HEK293 (cell line): ENCODE results near the gene COL5A3.

Experiments used
- CTCF ChIA-PET: fragments of 350-600 bp; formaldehyde crosslinking; extraction: SDS; loops from one replicate; lab custom pipeline; 2021; ENCODE audit warnings: antibody characterized with exemption; lab: Yijun Ruan, JAX
- POLR2A ChIA-PET: fragments of 300-600 bp; formaldehyde crosslinking; extraction: SDS; loops from one replicate; lab custom pipeline; 2020; ENCODE audit warnings: antibody characterized with exemption, inconsistent platforms; lab: Yijun Ruan, JAX
- H3K27ac ChIP-seq: fragments of 200-500 bp; sonication (Bioruptor generic); 2 replicates; pipeline ENCODE4 v1.5.1; 2014; ENCODE audit warnings: low read depth, low read length, control low read depth, inconsistent platforms; ENCODE audit errors: extremely low read depth
- H3K36me3 ChIP-seq, 2 experiments: fragments of 200-500 bp in 1 of 2; sonication (Bioruptor generic) in 1 of 2; 1 replicate in 1 of 2; 2 replicates in 1 of 2; pipeline ENCODE4 v1.5.1; 2014 to 2017; ENCODE audit warnings: inconsistent platforms in 2 of 2, low read length in 2 of 2; ENCODE audit not compliant: control insufficient read depth in 2 of 2, insufficient read depth in 1 of 2
- H3K4me1 ChIP-seq: fragments of 200-500 bp; sonication (Bioruptor generic); 2 replicates; pipeline ENCODE4 v1.5.1; 2014; ENCODE audit warnings: mild to moderate bottlenecking, low read length, inconsistent platforms; ENCODE audit not compliant: control insufficient read depth, insufficient read depth
- H3K4me3 ChIP-seq: 2 replicates; pipeline ENCODE4 v1.5.1; 2011; ENCODE audit warnings: low read depth, mild to moderate bottlenecking, control low read depth, low read length, moderate library complexity
- H3K9me3 ChIP-seq: fragments of 200-500 bp; sonication (Bioruptor generic); 2 replicates; pipeline ENCODE4 v1.5.1; 2014; ENCODE audit warnings: low read depth, low read length, inconsistent platforms; ENCODE audit not compliant: control insufficient read depth, insufficient read depth
- HOXC10 ChIP-seq: sonication (generic); formaldehyde crosslinking; IDR thresholded peaks from 2 replicates; pipeline ENCODE4 v1.8.1; 2023; ENCODE audit warnings: mild to moderate bottlenecking, missing genetic modification reagents
- KLF10 ChIP-seq: fragments of 450-650 bp; IDR thresholded peaks from 2 replicates; pipeline ENCODE4 v1.5.1; 2018; ENCODE audit warnings: missing biosample characterization, mild to moderate bottlenecking, missing genetic modification characterization
- KLF7 ChIP-seq: fragments of 450-650 bp; formaldehyde crosslinking; IDR thresholded peaks from 2 replicates; pipeline ENCODE4 v1.5.1; 2016; ENCODE audit warnings: missing biosample characterization, missing genetic modification characterization, borderline replicate concordance
- KLF8 ChIP-seq: fragments of 450-650 bp; formaldehyde crosslinking; IDR thresholded peaks from 2 replicates; pipeline ENCODE4 v1.5.1; 2016; ENCODE audit warnings: missing biosample characterization, missing genetic modification characterization
- MZF1 ChIP-seq: fragments of 450-650 bp; formaldehyde crosslinking; IDR thresholded peaks from 2 replicates; pipeline ENCODE4 v1.5.1; 2017; ENCODE audit warnings: missing biosample characterization, missing genetic modification characterization, borderline replicate concordance
- REPIN1 ChIP-seq: fragments of 450-650 bp; formaldehyde crosslinking; IDR thresholded peaks from 2 replicates; pipeline ENCODE4 v1.5.1; 2017; ENCODE audit warnings: missing biosample characterization, missing genetic modification characterization, low read depth
- SP2 ChIP-seq: fragments of 450-650 bp; formaldehyde crosslinking; IDR thresholded peaks from 2 replicates; pipeline ENCODE4 v1.5.1; 2016; ENCODE audit warnings: missing biosample characterization, missing genetic modification characterization
- TRIM28 ChIP-seq: IDR thresholded peaks from 2 replicates; pipeline ENCODE4 v1.6.1; 2011; ENCODE audit warnings: low read length, control low read depth, borderline replicate concordance
- YY1 ChIP-seq: fragments of 450-650 bp; formaldehyde crosslinking; IDR thresholded peaks from 2 replicates; pipeline ENCODE4 v1.5.1; 2018; ENCODE audit warnings: missing biosample characterization, missing genetic modification characterization
- ZBTB17 ChIP-seq: fragments of 450-650 bp; formaldehyde crosslinking; IDR thresholded peaks from 2 replicates; pipeline ENCODE4 v1.5.1; 2016; ENCODE audit warnings: missing biosample characterization, missing genetic modification characterization
- ZBTB20 ChIP-seq: fragments of 450-650 bp; formaldehyde crosslinking; IDR thresholded peaks from 2 replicates; pipeline ENCODE4 v1.5.1; 2016; ENCODE audit warnings: missing biosample characterization, missing genetic modification characterization
- ZBTB21 ChIP-seq: fragments of 450-650 bp; formaldehyde crosslinking; IDR thresholded peaks from 2 replicates; pipeline ENCODE4 v1.5.1; 2017; ENCODE audit warnings: missing biosample characterization, missing genetic modification characterization
- ZFP41 ChIP-seq: fragments of 450-650 bp; formaldehyde crosslinking; IDR thresholded peaks from 2 replicates; pipeline ENCODE4 v1.5.1; 2016; ENCODE audit warnings: missing biosample characterization, missing genetic modification characterization, borderline replicate concordance
- ZNF140 ChIP-seq: fragments of 450-650 bp; formaldehyde crosslinking; IDR thresholded peaks from 2 replicates; pipeline ENCODE4 v1.5.1; 2016; ENCODE audit warnings: missing biosample characterization, missing genetic modification characterization
- ZNF169 ChIP-seq: fragments of 450-650 bp; formaldehyde crosslinking; IDR thresholded peaks from 2 replicates; pipeline ENCODE4 v1.5.1; 2016; ENCODE audit warnings: missing biosample characterization, missing genetic modification characterization
- ZNF19 ChIP-seq: fragments of 450-650 bp; formaldehyde crosslinking; IDR thresholded peaks from 2 replicates; pipeline ENCODE4; 2016; ENCODE audit warnings: missing biosample characterization, missing genetic modification characterization, low read depth
- ZNF221 ChIP-seq: fragments of 450-650 bp; formaldehyde crosslinking; IDR thresholded peaks from 2 replicates; pipeline ENCODE4 v1.5.1; 2017; ENCODE audit warnings: missing biosample characterization, missing genetic modification characterization, borderline replicate concordance
- ZNF280D ChIP-seq: fragments of 450-650 bp; formaldehyde crosslinking; IDR thresholded peaks from 2 replicates; pipeline ENCODE4 v1.5.1; 2016; ENCODE audit warnings: missing biosample characterization, missing genetic modification characterization
- ZNF350 ChIP-seq: fragments of 450-650 bp; formaldehyde crosslinking; IDR thresholded peaks from 2 replicates; pipeline ENCODE4 v1.5.0; 2017; ENCODE audit warnings: missing biosample characterization, mild to moderate bottlenecking, missing genetic modification characterization
- ZNF362 ChIP-seq: fragments of 450-650 bp; formaldehyde crosslinking; IDR thresholded peaks from 2 replicates; pipeline ENCODE4 v1.5.1; 2016; ENCODE audit warnings: missing biosample characterization, missing genetic modification characterization
- ZNF366 ChIP-seq: fragments of 450-650 bp; formaldehyde crosslinking; conservative IDR thresholded peaks from 2 replicates; pipeline ENCODE4 v1.5.1; 2016; ENCODE audit warnings: missing biosample characterization, missing genetic modification characterization
- ZNF391 ChIP-seq: fragments of 450-650 bp; formaldehyde crosslinking; IDR thresholded peaks from 2 replicates; pipeline ENCODE4 v1.5.1; 2016; ENCODE audit warnings: low read depth, missing biosample characterization, missing genetic modification characterization, borderline replicate concordance
- ZNF394 ChIP-seq: fragments of 450-650 bp; formaldehyde crosslinking; IDR thresholded peaks from 2 replicates; pipeline ENCODE4 v1.5.1; 2016; ENCODE audit warnings: missing biosample characterization, missing genetic modification characterization, mild to moderate bottlenecking, moderate library complexity, borderline replicate concordance
- ZNF48 ChIP-seq: fragments of 450-650 bp; formaldehyde crosslinking; IDR thresholded peaks from 2 replicates; pipeline ENCODE4 v1.5.1; 2016; ENCODE audit warnings: missing biosample characterization, missing genetic modification characterization
- ZNF558 ChIP-seq: fragments of 450-650 bp; formaldehyde crosslinking; IDR thresholded peaks from 2 replicates; pipeline ENCODE4 v1.5.1; 2016; ENCODE audit warnings: missing biosample characterization, missing genetic modification characterization
- ZNF621 ChIP-seq: fragments of 450-650 bp; formaldehyde crosslinking; IDR thresholded peaks from 2 replicates; pipeline ENCODE4 v1.5.1; 2017; ENCODE audit warnings: missing biosample characterization, missing genetic modification characterization
- ZNF624 ChIP-seq: fragments of 450-650 bp; formaldehyde crosslinking; IDR thresholded peaks from 2 replicates; pipeline ENCODE4 v1.5.1; 2017; ENCODE audit warnings: missing biosample characterization, missing genetic modification characterization
- ZNF658 ChIP-seq: fragments of 450-650 bp; formaldehyde crosslinking; IDR thresholded peaks from 2 replicates; pipeline ENCODE4; 2016; ENCODE audit warnings: missing biosample characterization, missing genetic modification characterization
- ZSCAN16 ChIP-seq: fragments of 450-650 bp; formaldehyde crosslinking; IDR thresholded peaks from 2 replicates; pipeline ENCODE4 v1.5.1; 2016; ENCODE audit warnings: missing biosample characterization, missing genetic modification characterization
- ZSCAN30 ChIP-seq: fragments of 450-650 bp; IDR thresholded peaks from 2 replicates; pipeline ENCODE4 v1.5.1; 2018; ENCODE audit warnings: missing biosample characterization, mild to moderate bottlenecking, missing genetic modification characterization, moderate library complexity
- TF ChIP-seq, protein P1 (sequence below): fragments of 450-650 bp; formaldehyde crosslinking; IDR thresholded peaks from 2 replicates; pipeline ENCODE4 v1.5.1; 2017; ENCODE audit warnings: missing biosample characterization, missing genetic modification characterization
- TF ChIP-seq, protein P2 (sequence below): fragments of 450-650 bp; formaldehyde crosslinking; IDR thresholded peaks from 2 replicates; pipeline ENCODE4 v1.5.0; 2017; ENCODE audit warnings: missing biosample characterization, missing genetic modification characterization, borderline replicate concordance

The COL5A3 gene

DNA sequence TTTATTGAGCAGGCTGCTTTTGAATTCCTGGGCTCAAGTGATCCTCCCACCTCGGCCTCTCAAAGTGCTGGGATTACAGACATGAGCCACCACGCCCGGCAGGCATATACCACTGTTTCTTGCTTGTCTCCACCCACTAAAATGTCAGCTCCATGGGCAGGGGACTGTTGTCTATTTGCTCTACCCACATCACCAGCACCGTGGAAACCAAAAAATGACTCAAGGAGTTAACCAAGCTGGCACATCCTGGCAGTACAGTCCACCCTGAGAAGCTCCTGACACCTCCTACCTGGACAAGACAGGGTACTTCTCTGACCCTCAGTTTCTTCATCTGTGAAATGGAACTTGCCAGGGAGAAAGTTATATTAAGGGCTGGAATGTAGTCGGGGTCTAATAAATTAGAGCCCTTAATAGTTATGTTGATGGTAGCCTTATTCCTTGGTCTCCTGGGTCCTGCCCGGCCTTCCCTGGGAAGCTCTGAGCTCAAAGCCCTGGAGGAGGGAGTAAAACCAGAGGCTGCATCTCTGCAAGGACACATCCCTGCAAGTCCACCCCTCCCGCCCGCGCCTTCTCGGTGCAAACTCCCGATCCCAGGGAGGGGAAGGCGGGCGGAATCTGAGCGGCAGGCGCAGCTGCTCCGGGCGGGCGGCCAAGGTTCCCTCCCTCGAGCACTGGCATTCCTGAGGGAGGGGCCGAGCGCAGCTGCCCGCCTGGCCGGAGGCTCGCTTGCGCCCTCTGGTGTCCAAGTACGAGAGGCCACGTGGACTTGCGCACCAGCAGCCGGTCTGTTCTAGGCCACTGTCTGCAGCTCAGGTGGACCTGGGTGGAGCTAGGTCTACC, 17.1 kb upstream of the COL5A3 start (continued):
- TF ChIP-seq ZNF19 (tag by site-specific recombination) (no peak), ZNF169 (no peak), ZNF350 (tag by site-specific recombination) (no peak), ZBTB21 (no peak; the same call in 1 of the 2 replicates), ZNF558 (tag by site-specific recombination) (no peak), ZBTB20 (tag by site-specific recombination) (no peak), ZNF362 (no peak), KLF8 (peak; percentile 92), ZNF658 (tag by site-specific recombination) (no peak), ZSCAN16 (tag by site-specific recombination) (no peak), ZNF391 (peak; percentile 92; the same call in 1 of the 2 replicates), ZFP41 (no peak), ZSCAN30 (tag by site-specific recombination) (no peak; the same call in 1 of the 2 replicates), REPIN1 (tag by site-specific recombination) (no peak), ZBTB17 (peak; percentile 81), ZNF624 (tag by site-specific recombination) (no peak), ZNF48 (tag by site-specific recombination) (no peak), YY1 (no peak; the same call in 1 of the 2 replicates), MZF1 (no peak)
- TF ChIP-seq, protein P1, sequence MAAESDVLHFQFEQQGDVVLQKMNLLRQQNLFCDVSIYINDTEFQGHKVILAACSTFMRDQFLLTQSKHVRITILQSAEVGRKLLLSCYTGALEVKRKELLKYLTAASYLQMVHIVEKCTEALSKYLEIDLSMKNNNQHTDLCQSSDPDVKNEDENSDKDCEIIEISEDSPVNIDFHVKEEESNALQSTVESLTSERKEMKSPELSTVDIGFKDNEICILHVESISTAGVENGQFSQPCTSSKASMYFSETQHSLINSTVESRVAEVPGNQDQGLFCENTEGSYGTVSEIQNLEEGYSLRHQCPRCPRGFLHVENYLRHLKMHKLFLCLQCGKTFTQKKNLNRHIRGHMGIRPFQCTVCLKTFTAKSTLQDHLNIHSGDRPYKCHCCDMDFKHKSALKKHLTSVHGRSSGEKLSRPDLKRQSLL (tag by site-specific recombination) = no peak
- TF ChIP-seq, protein P2, sequence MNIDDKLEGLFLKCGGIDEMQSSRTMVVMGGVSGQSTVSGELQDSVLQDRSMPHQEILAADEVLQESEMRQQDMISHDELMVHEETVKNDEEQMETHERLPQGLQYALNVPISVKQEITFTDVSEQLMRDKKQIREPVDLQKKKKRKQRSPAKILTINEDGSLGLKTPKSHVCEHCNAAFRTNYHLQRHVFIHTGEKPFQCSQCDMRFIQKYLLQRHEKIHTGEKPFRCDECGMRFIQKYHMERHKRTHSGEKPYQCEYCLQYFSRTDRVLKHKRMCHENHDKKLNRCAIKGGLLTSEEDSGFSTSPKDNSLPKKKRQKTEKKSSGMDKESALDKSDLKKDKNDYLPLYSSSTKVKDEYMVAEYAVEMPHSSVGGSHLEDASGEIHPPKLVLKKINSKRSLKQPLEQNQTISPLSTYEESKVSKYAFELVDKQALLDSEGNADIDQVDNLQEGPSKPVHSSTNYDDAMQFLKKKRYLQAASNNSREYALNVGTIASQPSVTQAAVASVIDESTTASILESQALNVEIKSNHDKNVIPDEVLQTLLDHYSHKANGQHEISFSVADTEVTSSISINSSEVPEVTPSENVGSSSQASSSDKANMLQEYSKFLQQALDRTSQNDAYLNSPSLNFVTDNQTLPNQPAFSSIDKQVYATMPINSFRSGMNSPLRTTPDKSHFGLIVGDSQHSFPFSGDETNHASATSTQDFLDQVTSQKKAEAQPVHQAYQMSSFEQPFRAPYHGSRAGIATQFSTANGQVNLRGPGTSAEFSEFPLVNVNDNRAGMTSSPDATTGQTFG (tag by site-specific recombination) = no peak

- H3K9me3 ChIP-seq = no peaks in the 10 kb centered on the region
- CTCF ChIA-PET = interaction anchor here (0.6 to 3.6 kb wide), 19 partner anchors 8 to 841 kb away, joined by 3 to 54 read pairs (median 4); partner anchors contain the start of gene PPAN
- no peak overlapping the region for H3K4me3 ChIP-seq
- peaks cover 5% of the 10 kb centered on the region; the same call in 1 of the 2 replicates for H3K4me1 ChIP-seq
- TF ChIP-seq KLF10 (tag by site-specific recombination) (no peak), ZNF366 (tag by site-specific recombination) (no peak), TRIM28 (no peak), SP2 (tag by site-specific recombination) (no peak), ZNF394 (no peak), HOXC10 (CRISPR knock-in tag) (no peak), ZNF280D (no peak), KLF7 (no peak), ZNF621 (tag by site-specific recombination) (no peak), ZNF169 (no peak), MZF1 (no peak), ZNF140 (tag by site-specific recombination) (no peak), ZNF221 (tag by site-specific recombination) (no peak)
- TF ChIP-seq, all 188 proteins: peak for 0
- POLR2A ChIA-PET = interaction anchor here (1.4 kb wide), 1 partner anchor 69 kb away, joined by 4 read pairs; no protein-coding TSS in a partner anchor
- Histone ChIP-seq H3K27ac (no peak overlapping the region), H3K36me3 (no peaks in the 10 kb centered on the region)
These were observed 16.4 kb upstream of the COL5A3 start for GRCh38 chr19:10026744-10027143.
